CD4-positive, alpha-beta T cell treated with Interleukin-4 for 4 hours (primary cell): ENCODE data around the gene STXBP1.

Experiments
- DNase-seq: peaks from one replicate; pipeline ENCODE4 v3.0.0-alpha.2; 2020

STXBP1 gene

GRCh38 chr9:127739614-127740330, 127.7 kb downstream of the STXBP1 start:
- DNase-seq: no peak

- DNase-seq: no peak
Measured at GRCh38 chr9:127741831-127742434, 129.9 kb downstream of the STXBP1 start.
